DOHH2 (cell line): ENCODE results near the gene MIPOL1.

ENCODE experiments used
- H3F3A ChIP-seq: fragments of 200-600 bp; sonication (generic), shearing (Covaris generic); 2 replicates; pipeline ENCODE4 v1.6.0; 2016; ENCODE audit warnings: antibody characterized with exemption, mild to moderate bottlenecking; ENCODE audit not compliant: control insufficient read depth, insufficient read depth
- H3K27ac ChIP-seq: fragments of 200-600 bp; sonication (generic); 2 replicates; pipeline ENCODE4 v1.5.1; 2014; ENCODE audit warnings: low read depth, mild to moderate bottlenecking, low read length, moderate library complexity
- H3K27me3 ChIP-seq: fragments of 200-600 bp; sonication (generic); 2 replicates; pipeline ENCODE4 v1.6.1; 2014; ENCODE audit warnings: mild to moderate bottlenecking, low read length, mixed read lengths; ENCODE audit not compliant: control insufficient read depth
- H3K36me3 ChIP-seq: fragments of 200-600 bp; sonication (generic); 2 replicates; pipeline ENCODE4 v1.6.1; 2014; ENCODE audit warnings: mild to moderate bottlenecking, low read length, moderate library complexity, mixed read lengths; ENCODE audit not compliant: control insufficient read depth
- H3K4me1 ChIP-seq: fragments of 200-600 bp; sonication (generic); 2 replicates; pipeline ENCODE4 v1.6.1; 2014; ENCODE audit warnings: mild to moderate bottlenecking, low read length, mixed read lengths; ENCODE audit not compliant: control insufficient read depth
- H3K4me2 ChIP-seq: fragments of 200-600 bp; sonication (generic); 2 replicates; pipeline ENCODE4 v1.6.0; 2014; ENCODE audit warnings: mild to moderate bottlenecking, low read length, moderate library complexity
- H3K4me3 ChIP-seq: fragments of 200-600 bp; sonication (generic); 2 replicates; pipeline ENCODE4 v1.5.1; 2014; ENCODE audit warnings: mild to moderate bottlenecking, low read length, mixed read lengths
- H3K79me2 ChIP-seq: fragments of 200-600 bp; sonication (generic); 2 replicates; pipeline ENCODE4 v1.6.1; 2014; ENCODE audit warnings: mild to moderate bottlenecking, low read length, mixed read lengths; ENCODE audit not compliant: control insufficient read depth
- H3K9me2 ChIP-seq: fragments of 200-600 bp; sonication (generic); replicated peaks from 2 replicates; pipeline ENCODE4 v1.6.1; 2014; ENCODE audit warnings: mild to moderate bottlenecking, low read length, mixed read lengths; ENCODE audit not compliant: control insufficient read depth
- H3K9me3 ChIP-seq: fragments of 200-600 bp; sonication (generic); 2 replicates; pipeline ENCODE4 v1.6.1; 2014; ENCODE audit warnings: antibody characterized with exemption, low read length, mixed read lengths; ENCODE audit not compliant: control insufficient read depth, insufficient read depth
- H4K20me1 ChIP-seq: fragments of 200-600 bp; sonication (generic); 2 replicates; pipeline ENCODE4 v1.6.0; 2014; ENCODE audit warnings: low read depth, mild to moderate bottlenecking, antibody characterized with exemption, low read length, moderate library complexity; ENCODE audit not compliant: control insufficient read depth, insufficient read depth
- CTCF ChIP-seq: fragments of 200-600 bp; sonication (generic); IDR thresholded peaks from one replicate; pipeline ENCODE4 v1.5.1; 2014; ENCODE audit warnings: antibody characterized with exemption, mild to moderate bottlenecking, low read depth, low read length; ENCODE audit not compliant: poor library complexity, severe bottlenecking
- EZH2phosphoT487 ChIP-seq: fragments of 200-600 bp; sonication (generic); IDR thresholded peaks from 2 replicates; pipeline ENCODE4 v1.6.1; 2017; ENCODE audit warnings: borderline replicate concordance, mild to moderate bottlenecking, antibody characterized with exemption, low read length, moderate library complexity, mixed read lengths

Gene MIPOL1

GRCh38 chr14:37595809-37596621 lies 398.3 kb downstream of the MIPOL1 start:
- TF ChIP-seq CTCF (no peak), EZH2phosphoT487 (no peak)
- H3K27me3 ChIP-seq: no peaks in the 10 kb centered on the region
- no peaks in the 10 kb centered on the region for H3K4me1 ChIP-seq
- H3K4me3 ChIP-seq: no peak overlapping the region
- no peak overlapping the region for H3K4me2 ChIP-seq
- no peak overlapping the region for H3K27ac ChIP-seq
- peaks cover 15% of the 10 kb centered on the region; the same call in 1 of the 2 replicates for H3K9me3 ChIP-seq
- H3K9me2 ChIP-seq: no peaks in the 10 kb centered on the region
- H3K36me3 ChIP-seq: no peaks in the 10 kb centered on the region
- H3F3A ChIP-seq: no peaks in the 10 kb centered on the region
- H4K20me1 ChIP-seq: no peaks in the 10 kb centered on the region
- no peaks in the 10 kb centered on the region; the same call in 1 of the 2 replicates for H3K79me2 ChIP-seq

GRCh38 chr14:37596790-37597472 lies 399.2 kb downstream of the MIPOL1 start:
- Histone ChIP-seq H3K4me2 (no peak overlapping the region), H3F3A (no peaks in the 10 kb centered on the region), H3K4me1 (no peaks in the 10 kb centered on the region), H3K27me3 (no peaks in the 10 kb centered on the region), H3K9me3 (peaks cover 19% of the 10 kb centered on the region; the same call in 1 of the 2 replicates), H3K79me2 (no peaks in the 10 kb centered on the region; the same call in 1 of the 2 replicates), H3K9me2 (no peaks in the 10 kb centered on the region), H3K27ac (no peak overlapping the region), H3K36me3 (no peaks in the 10 kb centered on the region), H4K20me1 (no peaks in the 10 kb centered on the region), H3K4me3 (no peak overlapping the region)
- TF ChIP-seq CTCF (no peak), EZH2phosphoT487 (no peak)

GRCh38 chr14:37597538-37597913 lies 399.8 kb downstream of the MIPOL1 start:
- no peaks in the 10 kb centered on the region for H3K27me3 ChIP-seq
- no peak for TF ChIP-seq CTCF
- no peak for TF ChIP-seq EZH2phosphoT487
- H3K9me3 ChIP-seq: peaks cover 19% of the 10 kb centered on the region; the same call in 1 of the 2 replicates
- H3K9me2 ChIP-seq: no peaks in the 10 kb centered on the region
- H3F3A ChIP-seq: no peaks in the 10 kb centered on the region
- H3K4me1 ChIP-seq: no peaks in the 10 kb centered on the region
- H3K4me3 ChIP-seq: no peak overlapping the region
- H3K79me2 ChIP-seq: no peaks in the 10 kb centered on the region; the same call in 1 of the 2 replicates
- no peak overlapping the region for H3K27ac ChIP-seq
- H3K36me3 ChIP-seq: no peaks in the 10 kb centered on the region
- H3K4me2 ChIP-seq: no peak overlapping the region
- H4K20me1 ChIP-seq: no peaks in the 10 kb centered on the region
